GM12874 (cell line): ENCODE results near the gene ADAMTS14.

Source experiments
- TF ChIP-seq, protein P1 (sequence below): IDR thresholded peaks from 2 replicates; pipeline ENCODE4 v1.5.1; 2011; ENCODE audit warnings: low read depth, mild to moderate bottlenecking, control low read depth, low read length, moderate library complexity; ENCODE audit not compliant: insufficient read depth

Gene ADAMTS14

DNA sequence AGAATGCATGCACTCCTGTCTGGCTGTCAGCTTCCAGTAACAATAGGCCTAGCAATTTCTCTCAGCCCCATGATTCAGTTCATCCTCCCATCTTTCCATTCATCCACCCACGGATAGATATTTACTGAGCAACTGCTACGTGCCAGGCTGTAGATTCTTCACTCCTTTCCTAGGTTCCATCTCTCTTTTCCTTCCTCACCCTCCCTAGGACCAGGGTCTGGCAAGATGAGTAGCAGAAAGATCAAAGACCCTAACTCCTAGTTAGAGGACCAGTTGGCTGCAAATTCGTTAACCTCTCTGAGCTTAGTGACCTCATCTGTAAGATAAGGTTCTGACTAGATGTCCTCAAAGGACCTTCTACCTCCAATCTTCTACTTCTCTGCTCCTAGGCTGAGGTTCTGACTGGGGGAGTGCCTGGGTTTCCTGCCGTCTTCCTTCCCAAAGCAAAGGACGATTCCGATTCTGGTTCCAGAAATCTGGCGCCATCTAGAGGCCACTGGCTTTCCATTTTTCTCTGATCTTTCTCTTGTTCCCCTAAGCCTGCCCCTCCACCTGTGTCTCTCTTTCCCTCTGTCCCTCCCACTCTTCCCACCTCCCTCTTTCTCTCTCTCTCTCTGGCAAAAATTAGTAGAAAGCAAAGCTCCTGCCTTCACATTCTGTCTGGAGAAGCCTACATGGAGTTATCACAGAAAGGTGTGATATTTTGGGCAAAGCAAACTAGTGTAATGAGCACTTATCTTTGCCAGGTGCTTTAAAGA lies 86.6 kb downstream of the ADAMTS14 start:
- TF ChIP-seq, protein P1, sequence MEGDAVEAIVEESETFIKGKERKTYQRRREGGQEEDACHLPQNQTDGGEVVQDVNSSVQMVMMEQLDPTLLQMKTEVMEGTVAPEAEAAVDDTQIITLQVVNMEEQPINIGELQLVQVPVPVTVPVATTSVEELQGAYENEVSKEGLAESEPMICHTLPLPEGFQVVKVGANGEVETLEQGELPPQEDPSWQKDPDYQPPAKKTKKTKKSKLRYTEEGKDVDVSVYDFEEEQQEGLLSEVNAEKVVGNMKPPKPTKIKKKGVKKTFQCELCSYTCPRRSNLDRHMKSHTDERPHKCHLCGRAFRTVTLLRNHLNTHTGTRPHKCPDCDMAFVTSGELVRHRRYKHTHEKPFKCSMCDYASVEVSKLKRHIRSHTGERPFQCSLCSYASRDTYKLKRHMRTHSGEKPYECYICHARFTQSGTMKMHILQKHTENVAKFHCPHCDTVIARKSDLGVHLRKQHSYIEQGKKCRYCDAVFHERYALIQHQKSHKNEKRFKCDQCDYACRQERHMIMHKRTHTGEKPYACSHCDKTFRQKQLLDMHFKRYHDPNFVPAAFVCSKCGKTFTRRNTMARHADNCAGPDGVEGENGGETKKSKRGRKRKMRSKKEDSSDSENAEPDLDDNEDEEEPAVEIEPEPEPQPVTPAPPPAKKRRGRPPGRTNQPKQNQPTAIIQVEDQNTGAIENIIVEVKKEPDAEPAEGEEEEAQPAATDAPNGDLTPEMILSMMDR, result peak; percentile 78

DNA sequence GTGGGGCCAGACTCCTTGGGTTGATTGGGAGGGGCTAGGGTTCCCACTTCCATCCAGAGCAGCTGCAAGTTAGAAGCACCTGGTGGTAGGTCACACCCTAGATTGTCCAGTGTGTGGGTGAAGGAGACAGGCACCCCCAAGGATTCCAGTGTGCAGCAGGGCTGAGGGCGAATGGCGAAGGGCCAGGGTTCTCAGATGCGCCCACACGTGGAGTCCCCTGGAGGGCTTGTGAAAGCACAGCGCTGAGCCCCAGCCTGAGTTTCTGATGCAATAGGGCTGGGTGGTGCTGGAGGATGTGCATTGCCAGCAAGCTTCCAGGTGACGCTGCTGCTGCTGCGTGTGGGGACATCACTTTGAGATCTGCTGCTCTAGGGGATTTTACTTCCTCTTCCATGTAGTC lies 87.5 kb downstream of the ADAMTS14 start:
- TF ChIP-seq, protein P1, result no peak

DNA sequence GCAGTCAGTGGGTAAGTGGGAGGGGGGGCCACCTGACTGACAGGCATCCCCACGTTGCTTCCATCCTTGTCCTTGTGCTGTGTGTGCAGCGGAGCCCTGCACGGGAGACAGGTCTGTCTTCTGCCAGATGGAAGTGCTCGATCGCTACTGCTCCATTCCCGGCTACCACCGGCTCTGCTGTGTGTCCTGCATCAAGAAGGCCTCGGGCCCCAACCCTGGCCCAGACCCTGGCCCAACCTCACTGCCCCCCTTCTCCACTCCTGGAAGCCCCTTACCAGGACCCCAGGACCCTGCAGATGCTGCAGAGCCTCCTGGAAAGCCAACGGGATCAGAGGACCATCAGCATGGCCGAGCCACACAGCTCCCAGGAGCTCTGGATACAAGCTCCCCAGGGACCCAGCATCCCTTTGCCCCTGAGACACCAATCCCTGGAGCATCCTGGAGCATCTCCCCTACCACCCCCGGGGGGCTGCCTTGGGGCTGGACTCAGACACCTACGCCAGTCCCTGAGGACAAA lies 88.0 kb downstream of the ADAMTS14 start:
- TF ChIP-seq, protein P1, result no peak

DNA sequence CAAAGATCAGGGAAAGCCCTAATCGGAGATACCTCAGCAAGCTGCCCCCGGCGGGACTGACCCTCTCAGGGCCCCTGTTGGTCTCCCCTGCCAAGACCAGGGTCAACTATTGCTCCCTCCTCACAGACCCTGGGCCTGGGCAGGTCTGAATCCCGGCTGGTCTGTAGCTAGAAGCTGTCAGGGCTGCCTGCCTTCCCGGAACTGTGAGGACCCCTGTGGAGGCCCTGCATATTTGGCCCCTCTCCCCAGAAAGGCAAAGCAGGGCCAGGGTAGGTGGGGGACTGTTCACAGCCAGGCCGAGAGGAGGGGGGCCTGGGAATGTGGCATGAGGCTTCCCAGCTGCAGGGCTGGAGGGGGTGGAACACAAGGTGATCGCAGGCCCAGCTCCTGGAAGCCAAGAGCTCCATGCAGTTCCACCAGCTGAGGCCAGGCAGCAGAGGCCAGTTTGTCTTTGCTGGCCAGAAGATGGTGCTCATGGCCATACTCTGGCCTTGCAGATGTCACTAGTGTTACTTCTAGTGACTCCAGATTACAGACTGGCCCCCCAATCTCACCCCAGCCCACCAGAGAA lies 88.8 kb downstream of the ADAMTS14 start:
- TF ChIP-seq, protein P1, result no peak

DNA sequence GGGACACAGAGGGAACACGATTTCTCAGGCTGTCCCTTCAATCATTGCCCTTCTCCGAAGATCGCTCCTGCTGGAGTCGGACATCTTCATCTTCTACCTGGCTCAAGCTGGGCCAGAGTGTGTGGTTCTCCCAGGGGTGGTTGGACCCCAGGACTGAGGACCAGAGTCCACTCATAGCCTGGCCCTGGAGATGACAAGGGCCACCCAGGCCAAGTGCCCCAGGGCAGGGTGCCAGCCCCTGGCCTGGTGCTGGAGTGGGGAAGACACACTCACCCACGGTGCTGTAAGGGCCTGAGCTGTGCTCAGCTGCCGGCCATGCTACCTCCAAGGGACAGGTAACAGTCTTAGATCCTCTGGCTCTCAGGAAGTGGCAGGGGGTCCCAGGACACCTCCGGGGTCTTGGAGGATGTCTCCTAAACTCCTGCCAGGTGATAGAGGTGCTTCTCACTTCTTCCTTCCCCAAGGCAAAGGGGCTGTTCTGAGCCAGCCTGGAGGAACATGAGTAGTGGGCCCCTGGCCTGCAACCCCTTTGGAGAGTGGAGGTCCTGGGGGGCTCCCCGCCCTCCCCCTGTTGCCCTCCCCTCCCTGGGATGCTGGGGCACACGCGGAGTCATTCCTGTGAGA lies 89.5 kb downstream of the ADAMTS14 start:
- TF ChIP-seq, protein P1, result no peak

DNA sequence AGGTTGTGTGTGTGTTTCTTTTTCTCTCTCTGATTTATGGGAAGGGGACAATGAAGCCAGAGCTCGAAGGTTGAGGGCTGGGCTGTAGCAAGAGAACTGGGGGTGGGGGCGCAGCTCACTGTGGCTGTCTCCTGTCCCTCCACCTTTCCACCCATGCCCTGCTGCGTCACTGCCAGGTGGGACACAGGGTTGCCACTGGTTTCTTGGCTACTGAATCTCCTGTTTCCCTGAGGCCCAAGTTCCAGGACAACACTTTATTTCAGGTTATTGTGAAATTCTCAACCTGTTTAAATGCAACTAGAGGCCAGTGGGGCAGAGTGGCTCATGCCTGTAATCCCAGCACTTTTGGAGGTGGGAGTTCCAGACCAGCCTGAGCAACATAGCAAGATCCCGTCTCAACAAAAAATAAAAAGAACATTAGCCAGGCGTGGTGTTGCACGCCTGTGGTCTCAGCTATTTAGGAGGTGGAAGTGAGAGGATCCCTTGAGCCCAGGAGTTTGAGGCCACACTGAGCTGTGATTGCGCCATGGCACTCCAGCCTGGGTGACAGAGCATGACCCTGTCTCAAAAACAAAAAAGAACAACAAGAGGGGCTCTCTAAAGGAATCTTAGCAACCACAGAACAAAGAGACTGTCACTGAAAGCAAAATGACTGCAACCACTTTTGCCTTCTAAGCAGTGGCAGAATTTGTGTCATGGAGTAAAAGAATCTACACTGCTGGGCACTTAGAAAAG lies 90.3 kb downstream of the ADAMTS14 start:
- TF ChIP-seq, protein P1, result no peak

DNA sequence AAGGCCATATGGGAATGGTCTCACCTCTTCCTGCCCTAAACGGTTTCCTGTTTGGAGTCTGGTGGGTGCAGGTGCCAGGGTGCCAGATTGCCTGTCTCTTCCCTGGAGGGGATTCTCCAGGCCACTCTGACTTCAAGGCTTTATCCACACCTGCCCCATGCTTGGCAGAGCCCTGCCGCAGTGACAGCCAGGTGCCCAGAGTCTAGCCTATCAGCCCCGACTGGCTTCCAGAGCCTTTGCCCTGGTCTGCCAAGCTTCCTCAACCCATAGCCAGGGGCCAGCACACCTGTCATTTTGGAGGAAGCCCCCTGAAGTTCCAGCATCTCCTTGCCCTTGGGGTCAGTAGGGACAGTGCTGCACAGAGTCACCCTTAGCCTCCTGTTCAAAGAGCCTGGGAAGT lies 91.3 kb downstream of the ADAMTS14 start:
- TF ChIP-seq, protein P1, result no peak
